ENCODE data around the gene GYG2. TPM values are rescaled to one million over a fixed set of nuclear protein-coding genes. Genes with fewer than 3 reads are reported as not detected.
A peak's percentile ranks its signal among the peaks of the same experiment; 100 is the strongest.

The GYG2 gene
- total RNA-seq, 2 donors from 2014 or later = not detected

- no peak for DNase-seq
- no peak for ATAC-seq (replicated peaks in 1 of 2)
- Mint-ChIP-seq H3K27me3 (ENCODE audit: low read depth) (peaks cover 8% of the 10 kb centered on the region), H3K4me1 (ENCODE audit: low read depth) (no peaks in the 10 kb centered on the region), H3K4me3 (no peak overlapping the region), H3K27ac (no peak overlapping the region), H3K36me3 (ENCODE audit: insufficient read depth in 2 of 2) (no peaks in the 10 kb centered on the region), H3K9me3 (no peaks in the 10 kb centered on the region)
Observed at GRCh38 chrX:2862404-2862803, 33.7 kb downstream of the GYG2 start.

- Mint-ChIP-seq H3K36me3 (ENCODE audit: insufficient read depth in 2 of 2) (no peaks in the 10 kb centered on the region), H3K27me3 (ENCODE audit: low read depth) (peaks cover 8% of the 10 kb centered on the region), H3K27ac (no peak overlapping the region), H3K4me3 (no peak overlapping the region), H3K9me3 (no peaks in the 10 kb centered on the region), H3K4me1 (ENCODE audit: low read depth) (no peaks in the 10 kb centered on the region)
- ATAC-seq (replicated peaks in 1 of 2) (no peak), DNase-seq (no peak)
Observed at GRCh38 chrX:2863646-2864045, 34.9 kb downstream of the GYG2 start.

- Mint-ChIP-seq H3K4me3 (no peak overlapping the region), H3K4me1 (ENCODE audit: low read depth) (no peaks in the 10 kb centered on the region), H3K9me3 (no peaks in the 10 kb centered on the region), H3K27ac (no peak overlapping the region), H3K36me3 (ENCODE audit: insufficient read depth in 2 of 2) (peaks cover 0 to 4% of the 10 kb centered on the region in 2 donors), H3K27me3 (ENCODE audit: low read depth) (peaks cover 8% of the 10 kb centered on the region)
- DNase-seq (no peak), ATAC-seq (replicated peaks in 1 of 2) (no peak)
Observed at GRCh38 chrX:2867206-2867605, 38.5 kb downstream of the GYG2 start.

GRCh38 chrX:2870650-2871049, 41.9 kb downstream of the GYG2 start:
- H3K27ac Mint-ChIP-seq = no peak overlapping the region
- ATAC-seq (replicated peaks in 1 of 2) = no peak
- DNase-seq = no peak
- peaks cover under 1% of the 10 kb centered on the region for H3K27me3 Mint-ChIP-seq (ENCODE audit: low read depth)
- no peak overlapping the region for H3K4me3 Mint-ChIP-seq
- H3K4me1 Mint-ChIP-seq (ENCODE audit: low read depth) = no peaks in the 10 kb centered on the region
- H3K36me3 Mint-ChIP-seq (ENCODE audit: insufficient read depth in 2 of 2) = peaks cover 0 to 4% of the 10 kb centered on the region in 2 donors
- no peaks in the 10 kb centered on the region for H3K9me3 Mint-ChIP-seq

- DNase-seq (no peak), ATAC-seq (replicated peaks in 1 of 2) (no peak)
- H3K27ac Mint-ChIP-seq = no peak overlapping the region
- H3K36me3 Mint-ChIP-seq (ENCODE audit: insufficient read depth in 2 of 2) = peaks cover 0 to 4% of the 10 kb centered on the region in 2 donors
- H3K9me3 Mint-ChIP-seq = no peaks in the 10 kb centered on the region
- no peaks in the 10 kb centered on the region for H3K27me3 Mint-ChIP-seq (ENCODE audit: low read depth)
- no peak overlapping the region for H3K4me3 Mint-ChIP-seq
- H3K4me1 Mint-ChIP-seq (ENCODE audit: low read depth) = no peaks in the 10 kb centered on the region
Observed at GRCh38 chrX:2871831-2872230, 43.1 kb downstream of the GYG2 start.

- H3K36me3 Mint-ChIP-seq (ENCODE audit: insufficient read depth in 2 of 2) = peaks cover 0 to 4% of the 10 kb centered on the region in 2 donors
- no peaks in the 10 kb centered on the region for H3K4me1 Mint-ChIP-seq (ENCODE audit: low read depth)
- ATAC-seq (replicated peaks in 1 of 2) (no peak), DNase-seq (no peak)
- no peaks in the 10 kb centered on the region for H3K9me3 Mint-ChIP-seq
- H3K4me3 Mint-ChIP-seq = no peak overlapping the region
- no peaks in the 10 kb centered on the region for H3K27me3 Mint-ChIP-seq (ENCODE audit: low read depth)
- no peak overlapping the region for H3K27ac Mint-ChIP-seq
Observed at GRCh38 chrX:2872671-2873277, 44.0 kb downstream of the GYG2 start.

DNA sequence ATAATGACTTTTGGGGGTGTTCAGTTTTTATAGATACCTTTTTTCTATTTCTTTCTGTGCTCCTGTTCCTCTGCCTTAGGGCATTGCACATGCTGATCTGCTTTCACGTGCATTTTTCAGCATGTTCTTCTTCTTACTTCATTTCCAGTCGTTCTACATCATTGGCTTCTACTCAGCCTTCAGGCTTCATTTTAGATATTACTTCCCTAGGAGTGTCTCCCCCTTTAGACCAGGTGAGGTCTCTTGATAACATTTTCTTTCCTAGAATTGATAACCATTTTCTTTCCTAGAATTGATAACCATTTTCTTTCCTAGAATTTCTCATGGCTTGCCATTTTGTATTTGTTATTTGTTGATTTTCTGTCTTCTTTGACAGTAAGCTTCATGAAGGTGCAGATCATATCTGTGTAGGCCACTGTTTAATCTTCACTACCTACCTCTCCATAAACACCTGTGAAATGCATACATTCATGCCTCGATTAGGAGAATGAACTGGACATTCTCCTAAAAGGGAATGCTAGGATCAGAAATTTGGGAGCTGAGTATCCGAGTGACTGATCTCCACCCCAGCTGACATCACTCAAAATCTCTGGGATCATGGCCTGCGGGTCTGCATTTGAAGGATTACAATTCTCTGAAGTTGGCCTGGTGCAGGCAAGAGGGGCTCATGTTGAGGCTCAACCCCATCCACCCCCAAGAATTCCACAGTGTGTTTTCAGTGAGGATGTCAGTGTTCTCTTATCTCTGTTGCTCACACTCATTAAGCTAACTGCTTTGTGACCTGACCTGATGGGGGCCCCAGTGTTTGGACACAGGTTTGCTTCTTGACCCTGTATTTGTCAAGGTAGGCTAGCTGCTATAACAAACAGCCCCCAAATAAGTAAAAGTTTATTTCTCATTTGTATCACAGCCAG, 45.7 kb downstream of the GYG2 start:
- no peak for ATAC-seq (replicated peaks in 1 of 2)
- Mint-ChIP-seq H3K4me3 (no peak overlapping the region), H3K27ac (no peak overlapping the region), H3K36me3 (ENCODE audit: insufficient read depth in 2 of 2) (peaks cover 0 to 4% of the 10 kb centered on the region in 2 donors), H3K4me1 (ENCODE audit: low read depth) (no peaks in the 10 kb centered on the region), H3K9me3 (no peaks in the 10 kb centered on the region), H3K27me3 (ENCODE audit: low read depth) (no peaks in the 10 kb centered on the region)
- no peak for DNase-seq

DNA sequence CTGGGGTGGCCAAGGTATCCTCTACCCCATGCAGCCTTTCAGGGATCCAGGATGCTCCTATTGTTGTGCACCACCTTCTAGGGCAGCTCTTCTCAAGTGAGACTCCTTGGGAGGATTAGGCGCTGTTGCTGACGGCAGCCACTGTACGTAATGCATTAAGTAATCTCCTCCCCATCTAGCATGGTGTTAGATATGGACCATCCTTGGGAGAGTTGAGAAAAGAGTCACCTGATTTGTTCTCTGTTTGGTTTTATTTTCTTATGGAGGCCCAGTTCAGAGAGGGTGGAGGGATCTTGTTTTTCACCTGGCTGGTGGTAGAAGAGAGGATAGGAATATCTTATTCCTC, 46.4 kb downstream of the GYG2 start:
- H3K27me3 Mint-ChIP-seq (ENCODE audit: low read depth) = no peaks in the 10 kb centered on the region
- ATAC-seq (replicated peaks in 1 of 2) (no peak), DNase-seq (no peak)
- no peaks in the 10 kb centered on the region for H3K9me3 Mint-ChIP-seq
- no peak overlapping the region for H3K4me3 Mint-ChIP-seq
- no peaks in the 10 kb centered on the region for H3K4me1 Mint-ChIP-seq (ENCODE audit: low read depth)
- H3K36me3 Mint-ChIP-seq (ENCODE audit: insufficient read depth in 2 of 2) = peaks cover 0 to 4% of the 10 kb centered on the region in 2 donors
- no peak overlapping the region for H3K27ac Mint-ChIP-seq

- DNase-seq (peak in 1 of 2 donors; percentile 2), ATAC-seq (replicated peaks in 1 of 2) (no peak)
- H3K9me3 Mint-ChIP-seq = no peaks in the 10 kb centered on the region
- H3K4me3 Mint-ChIP-seq = no peak overlapping the region
- H3K27ac Mint-ChIP-seq = no peak overlapping the region
- H3K27me3 Mint-ChIP-seq (ENCODE audit: low read depth) = no peaks in the 10 kb centered on the region
- H3K4me1 Mint-ChIP-seq (ENCODE audit: low read depth) = no peaks in the 10 kb centered on the region
- H3K36me3 Mint-ChIP-seq (ENCODE audit: insufficient read depth in 2 of 2) = no peaks in the 10 kb centered on the region
Observed at GRCh38 chrX:2875798-2876399, 47.2 kb downstream of the GYG2 start.

GRCh38 chrX:2878563-2878962, 49.8 kb downstream of the GYG2 start:
- ATAC-seq (replicated peaks in 1 of 2) = no peak
- Mint-ChIP-seq H3K4me3 (no peak overlapping the region), H3K27me3 (ENCODE audit: low read depth) (peaks cover 6% of the 10 kb centered on the region), H3K27ac (no peak overlapping the region), H3K4me1 (ENCODE audit: low read depth) (no peaks in the 10 kb centered on the region), H3K9me3 (no peaks in the 10 kb centered on the region), H3K36me3 (ENCODE audit: insufficient read depth in 2 of 2) (no peaks in the 10 kb centered on the region)
- DNase-seq = no peak

DNA sequence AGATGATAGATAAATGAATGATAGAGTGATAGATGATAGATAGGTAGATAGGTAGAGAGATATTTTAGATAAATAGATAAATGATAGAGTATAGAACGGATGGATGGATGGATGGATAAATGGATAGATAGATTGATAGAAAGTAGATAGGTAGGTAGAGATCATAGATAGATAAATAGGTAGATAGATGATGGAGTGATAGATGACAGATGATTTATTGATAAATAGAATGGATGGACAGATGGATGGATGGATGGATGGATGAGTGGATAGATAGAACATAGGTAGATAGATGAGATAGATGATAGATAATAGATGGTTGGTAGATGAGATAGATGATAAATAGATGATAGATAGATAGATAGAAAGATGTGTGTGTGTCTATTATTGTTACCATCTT, 50.9 kb downstream of the GYG2 start:
- no peak for ATAC-seq (replicated peaks in 1 of 2)
- DNase-seq = no peak
- Mint-ChIP-seq H3K4me3 (no peak overlapping the region), H3K36me3 (ENCODE audit: insufficient read depth in 2 of 2) (no peaks in the 10 kb centered on the region), H3K27ac (no peak overlapping the region), H3K27me3 (ENCODE audit: low read depth) (peaks cover 6% of the 10 kb centered on the region), H3K9me3 (no peaks in the 10 kb centered on the region), H3K4me1 (ENCODE audit: low read depth) (no peaks in the 10 kb centered on the region)

GRCh38 chrX:2883770-2884169, 55.0 kb downstream of the GYG2 start:
- H3K4me1 Mint-ChIP-seq (ENCODE audit: low read depth) = peaks cover 5% of the 10 kb centered on the region
- no peak overlapping the region for H3K27ac Mint-ChIP-seq
- ATAC-seq (replicated peaks in 1 of 2) (no peak), DNase-seq (no peak)
- no peak overlapping the region for H3K4me3 Mint-ChIP-seq
- no peaks in the 10 kb centered on the region for H3K9me3 Mint-ChIP-seq
- H3K36me3 Mint-ChIP-seq (ENCODE audit: insufficient read depth in 2 of 2) = no peaks in the 10 kb centered on the region
- H3K27me3 Mint-ChIP-seq (ENCODE audit: low read depth) = peaks cover 21% of the 10 kb centered on the region

GRCh38 chrX:2888309-2888708, 59.6 kb downstream of the GYG2 start:
- Mint-ChIP-seq H3K4me1 (ENCODE audit: low read depth) (peaks cover 21% of the 10 kb centered on the region), H3K9me3 (no peaks in the 10 kb centered on the region), H3K36me3 (ENCODE audit: insufficient read depth in 2 of 2) (no peaks in the 10 kb centered on the region), H3K27ac (no peak overlapping the region), H3K4me3 (peak overlapping the region; percentile 79 to 87), H3K27me3 (ENCODE audit: low read depth) (peaks cover 32% of the 10 kb centered on the region)
- DNase-seq (no peak), ATAC-seq (replicated peaks in 1 of 2) (no peak)
